ENCODE measurements around the gene MEGF8. TPM values are rescaled to one million over a fixed set of nuclear protein-coding genes. Genes with fewer than 3 reads are reported as not detected.

The MEGF8 gene
- total RNA-seq, 4 donors from 2014 or later = 12.5 to 150 (median 35.7) TPM

- TF ChIP-seq, protein P1, sequence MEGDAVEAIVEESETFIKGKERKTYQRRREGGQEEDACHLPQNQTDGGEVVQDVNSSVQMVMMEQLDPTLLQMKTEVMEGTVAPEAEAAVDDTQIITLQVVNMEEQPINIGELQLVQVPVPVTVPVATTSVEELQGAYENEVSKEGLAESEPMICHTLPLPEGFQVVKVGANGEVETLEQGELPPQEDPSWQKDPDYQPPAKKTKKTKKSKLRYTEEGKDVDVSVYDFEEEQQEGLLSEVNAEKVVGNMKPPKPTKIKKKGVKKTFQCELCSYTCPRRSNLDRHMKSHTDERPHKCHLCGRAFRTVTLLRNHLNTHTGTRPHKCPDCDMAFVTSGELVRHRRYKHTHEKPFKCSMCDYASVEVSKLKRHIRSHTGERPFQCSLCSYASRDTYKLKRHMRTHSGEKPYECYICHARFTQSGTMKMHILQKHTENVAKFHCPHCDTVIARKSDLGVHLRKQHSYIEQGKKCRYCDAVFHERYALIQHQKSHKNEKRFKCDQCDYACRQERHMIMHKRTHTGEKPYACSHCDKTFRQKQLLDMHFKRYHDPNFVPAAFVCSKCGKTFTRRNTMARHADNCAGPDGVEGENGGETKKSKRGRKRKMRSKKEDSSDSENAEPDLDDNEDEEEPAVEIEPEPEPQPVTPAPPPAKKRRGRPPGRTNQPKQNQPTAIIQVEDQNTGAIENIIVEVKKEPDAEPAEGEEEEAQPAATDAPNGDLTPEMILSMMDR (IDR thresholded peaks at IDR 0.05) = no peak
- TF ChIP-seq POLR2A (IDR thresholded peaks at IDR 0.05) = no peak
- H3K27me3 ChIP-seq = no peaks in the 10 kb centered on the region
- 88 to 95% methylated on average over 12 to 17 of the region's 17 CpGs for WGBS, 2 donors
- H3K27ac ChIP-seq = no peak overlapping the region
- H3K4me1 ChIP-seq = no peaks in the 10 kb centered on the region
- H3K36me3 ChIP-seq = peaks cover 8 to 10% of the 10 kb centered on the region in 2 donors
- H3K9me3 ChIP-seq = no peaks in the 10 kb centered on the region
- DNase-seq = no peak
- H3K4me3 ChIP-seq (replicated peaks in 1 of 3) = no peak overlapping the region
- intact Hi-C loops (cut with DNase I) = no loop called here
These were observed 18.1 kb downstream of the MEGF8 start for GRCh38 chr19:42343344-42344110.

GRCh38 chr19:42344336-42344893 lies 19.0 kb downstream of the MEGF8 start:
- Histone ChIP-seq H3K27ac (no peak overlapping the region), H3K36me3 (peaks cover 8 to 10% of the 10 kb centered on the region in 2 donors), H3K4me3 (replicated peaks in 1 of 3) (no peak overlapping the region), H3K27me3 (no peaks in the 10 kb centered on the region), H3K4me1 (no peaks in the 10 kb centered on the region), H3K9me3 (no peaks in the 10 kb centered on the region)
- WGBS, 2 donors = 93 to 94% methylated on average over 18 of the region's 18 CpGs
- TF ChIP-seq, protein P1 (IDR thresholded peaks at IDR 0.05) = no peak
- no peak for TF ChIP-seq POLR2A (IDR thresholded peaks at IDR 0.05)
- no peak for DNase-seq
- intact Hi-C loops (cut with DNase I) = no loop called here

- Histone ChIP-seq H3K36me3 (peaks cover 8 to 10% of the 10 kb centered on the region in 2 donors), H3K9me3 (no peaks in the 10 kb centered on the region), H3K27me3 (no peaks in the 10 kb centered on the region), H3K4me1 (no peaks in the 10 kb centered on the region), H3K4me3 (replicated peaks in 1 of 3) (no peak overlapping the region), H3K27ac (no peak overlapping the region)
- no peak for DNase-seq
- TF ChIP-seq, protein P1 (IDR thresholded peaks at IDR 0.05) = no peak
- no peak for TF ChIP-seq POLR2A (IDR thresholded peaks at IDR 0.05)
- intact Hi-C loops (cut with DNase I) = no loop called here
- WGBS, 2 donors = 89 to 90% methylated on average over 6 of the region's 6 CpGs
These were observed 19.9 kb downstream of the MEGF8 start for GRCh38 chr19:42345191-42345812.

- TF ChIP-seq POLR2A (IDR thresholded peaks at IDR 0.05) = no peak
- TF ChIP-seq, protein P1 (IDR thresholded peaks at IDR 0.05) = no peak
- WGBS, 2 donors = 97 to 98% methylated on average over 12 to 14 of the region's 14 CpGs
- no peaks in the 10 kb centered on the region for H3K4me1 ChIP-seq
- no peaks in the 10 kb centered on the region for H3K27me3 ChIP-seq
- H3K27ac ChIP-seq = no peak overlapping the region
- no peaks in the 10 kb centered on the region for H3K9me3 ChIP-seq
- H3K36me3 ChIP-seq = peaks cover 8 to 10% of the 10 kb centered on the region in 2 donors
- intact Hi-C loops (cut with DNase I) = no loop called here
- no peak for DNase-seq
- no peak overlapping the region for H3K4me3 ChIP-seq (replicated peaks in 1 of 3)
These were observed 22.8 kb downstream of the MEGF8 start for GRCh38 chr19:42348211-42348610.
